SHP77 treated with DMSO at 0.1 percent for 48 hours (cell line): Measurements from ENCODE around the gene UBE2G2.
"Not testable (repeated sequence)": the region's sequence is repeated elsewhere in the genome, so short reads cannot be mapped to it uniquely, and the experiment has no call there.

Experiments used
- DNase-seq: peaks from one replicate; lab custom pipeline; 2025; lab: John Stamatoyannopoulos, UW

UBE2G2 gene

GRCh38 chr21:44836349-44836665 is 34.7 kb upstream of the UBE2G2 start:
- DNase-seq, result no peak

GRCh38 chr21:44835647-44835973 is 34.0 kb upstream of the UBE2G2 start:
- no peak for DNase-seq

- no peak for DNase-seq
These were observed 33.5 kb upstream of the UBE2G2 start for GRCh38 chr21:44834951-44835646.

- no peak for DNase-seq
These were observed 32.8 kb upstream of the UBE2G2 start for GRCh38 chr21:44834231-44834950.

- no peak for DNase-seq
These were observed 32.0 kb upstream of the UBE2G2 start for GRCh38 chr21:44833663-44834062.

- not testable (repeated sequence) for DNase-seq
These were observed 31.1 kb upstream of the UBE2G2 start for GRCh38 chr21:44832516-44833255.

GRCh38 chr21:44831227-44831860 is 29.7 kb upstream of the UBE2G2 start:
- no peak for DNase-seq

GRCh38 chr21:44829507-44830092 is 28.0 kb upstream of the UBE2G2 start:
- no peak for DNase-seq

GRCh38 chr21:44828362-44829056 is 26.9 kb upstream of the UBE2G2 start:
- no peak for DNase-seq

- no peak for DNase-seq
These were observed 21.6 kb upstream of the UBE2G2 start for GRCh38 chr21:44823179-44823660.

- no peak for DNase-seq
These were observed 21.0 kb upstream of the UBE2G2 start for GRCh38 chr21:44822484-44823178.

GRCh38 chr21:44820851-44821250 is 19.2 kb upstream of the UBE2G2 start:
- DNase-seq, result no peak

- DNase-seq, result no peak
These were observed 17.9 kb upstream of the UBE2G2 start for GRCh38 chr21:44819283-44820243.

- no peak for DNase-seq
These were observed 17.0 kb upstream of the UBE2G2 start for GRCh38 chr21:44818640-44819011.

- DNase-seq, result no peak
These were observed 16.5 kb upstream of the UBE2G2 start, which contains the start of gene SUMO3 for GRCh38 chr21:44817914-44818639. SUMO3 (minus strand) TSS chr21:44818062; CDS start chr21:44817968, 94 bp downstream.

GRCh38 chr21:44817506-44817880 is 15.9 kb upstream of the UBE2G2 start:
- no peak for DNase-seq

GRCh38 chr21:44816761-44817505 is 15.3 kb upstream of the UBE2G2 start:
- DNase-seq, result no peak

GRCh38 chr21:44815852-44816628 is 14.4 kb upstream of the UBE2G2 start:
- DNase-seq, result no peak
